ENCODE data around the gene ZNF408.
"Not testable (repeated sequence)": the region's sequence is repeated elsewhere in the genome, so short reads cannot be mapped to it uniquely, and the experiment has no call there.

ZNF408 gene

GRCh38 chr11:46697723-46698122, 3.1 kb upstream of the ZNF408 start:
- DNase-seq (ENCODE audit: low spot score) = no peak

GRCh38 chr11:46698597-46698996, 2.2 kb upstream of the ZNF408 start:
- DNase-seq (ENCODE audit: low spot score) = no peak

- DNase-seq (ENCODE audit: low spot score) = no peak
These were observed 335 bp downstream of the ZNF408 start for GRCh38 chr11:46701078-46701654.

GRCh38 chr11:46705070-46705688, 4.3 kb downstream of the ZNF408 start:
- DNase-seq (ENCODE audit: low spot score) = no peak

GRCh38 chr11:46706886-46707285, 6.1 kb downstream of the ZNF408 start:
- DNase-seq (ENCODE audit: low spot score) = no peak

- not testable (repeated sequence) for DNase-seq (ENCODE audit: low spot score)
These were observed 8.5 kb downstream of the ZNF408 start for GRCh38 chr11:46709351-46709750.

- DNase-seq (ENCODE audit: low spot score) = no peak
These were observed 10.0 kb downstream of the ZNF408 start for GRCh38 chr11:46710821-46711269.

- no peak for DNase-seq (ENCODE audit: low spot score)
These were observed 10.5 kb downstream of the ZNF408 start for GRCh38 chr11:46711303-46711702.

- no peak for DNase-seq (ENCODE audit: low spot score)
These were observed 12.2 kb downstream of the ZNF408 start for GRCh38 chr11:46712874-46713576.

GRCh38 chr11:46717825-46718154, 17.0 kb downstream of the ZNF408 start:
- DNase-seq (ENCODE audit: low spot score) = not testable (repeated sequence)

- DNase-seq (ENCODE audit: low spot score) = no peak
These were observed 17.6 kb downstream of the ZNF408 start for GRCh38 chr11:46718155-46719019.

GRCh38 chr11:46719048-46719542, 18.3 kb downstream of the ZNF408 start, which contains the start of gene F2:
Gene F2 (plus strand): TSS chr11:46719213. CDS start chr11:46719236, 23 bp downstream.
- DNase-seq (ENCODE audit: low spot score) = no peak

GRCh38 chr11:46719543-46720218, 18.9 kb downstream of the ZNF408 start:
- no peak for DNase-seq (ENCODE audit: low spot score)

GRCh38 chr11:46721286-46721685, 20.5 kb downstream of the ZNF408 start:
- DNase-seq (ENCODE audit: low spot score) = no peak

GRCh38 chr11:46722566-46723358, 21.9 kb downstream of the ZNF408 start:
- no peak for DNase-seq (ENCODE audit: low spot score)

- DNase-seq (ENCODE audit: low spot score) = no peak
These were observed 22.5 kb downstream of the ZNF408 start for GRCh38 chr11:46723359-46723680.

GRCh38 chr11:46724088-46724487, 23.3 kb downstream of the ZNF408 start:
- DNase-seq (ENCODE audit: low spot score) = no peak

GRCh38 chr11:46725338-46726205, 24.7 kb downstream of the ZNF408 start:
- DNase-seq (ENCODE audit: low spot score) = no peak

- no peak for DNase-seq (ENCODE audit: low spot score)
These were observed 25.5 kb downstream of the ZNF408 start for GRCh38 chr11:46726206-46726862.

Measured in hematopoietic multipotent progenitor cell treated with erythropoietin and hydrocortisone succinate and interleukin-3 and kit ligand, for 15 days (in vitro differentiated cells).